NCI-H510A treated with DMSO at 0.1 percent for 48 hours (cell line): ENCODE measurements around the gene LRRC3C.
"Not testable (repeated sequence)": the region's sequence is repeated elsewhere in the genome, so short reads cannot be mapped to it uniquely, and the experiment has no call there.

Experiments
- DNase-seq: peaks from one replicate; lab custom pipeline; 2025; lab: John Stamatoyannopoulos, UW

LRRC3C gene

GRCh38 chr17:39924691-39925055, 2.9 kb upstream of the LRRC3C start:
- no peak for DNase-seq

- DNase-seq, result peak; percentile 17
These were observed 2.0 kb upstream of the LRRC3C start for GRCh38 chr17:39925282-39926134.

GRCh38 chr17:39926135-39926587, 1.4 kb upstream of the LRRC3C start:
- DNase-seq, result no peak

GRCh38 chr17:39926588-39927100, 888 bp upstream of the LRRC3C start:
- peak; percentile 41 for DNase-seq

GRCh38 chr17:39927929-39928857, 661 bp downstream of the LRRC3C start:
- no peak for DNase-seq

- DNase-seq, result no peak
These were observed 1.5 kb downstream of the LRRC3C start for GRCh38 chr17:39928858-39929645.

- DNase-seq, result no peak
These were observed 2.3 kb downstream of the LRRC3C start for GRCh38 chr17:39929646-39930407.

GRCh38 chr17:39933912-39934311, 6.4 kb downstream of the LRRC3C start:
- no peak for DNase-seq

GRCh38 chr17:39934324-39934723, 6.8 kb downstream of the LRRC3C start:
- DNase-seq, result no peak

- DNase-seq, result no peak
These were observed 8.4 kb downstream of the LRRC3C start for GRCh38 chr17:39935909-39936308.

- DNase-seq, result no peak
These were observed 9.9 kb downstream of the LRRC3C start for GRCh38 chr17:39937447-39937846.

- no peak for DNase-seq
These were observed 10.8 kb downstream of the LRRC3C start for GRCh38 chr17:39938140-39938869.

GRCh38 chr17:39939106-39939505, 11.6 kb downstream of the LRRC3C start:
- no peak for DNase-seq

- DNase-seq, result no peak
These were observed 12.3 kb downstream of the LRRC3C start for GRCh38 chr17:39939588-39940419.

GRCh38 chr17:39943702-39944392, 16.3 kb downstream of the LRRC3C start:
- DNase-seq, result no peak

- DNase-seq, result no peak
These were observed 16.8 kb downstream of the LRRC3C start for GRCh38 chr17:39944393-39944711.

GRCh38 chr17:39946551-39947330, 19.2 kb downstream of the LRRC3C start:
- DNase-seq, result no peak

GRCh38 chr17:39948489-39948828, 20.9 kb downstream of the LRRC3C start:
- not testable (repeated sequence) for DNase-seq
